AG04449 (cell line): ENCODE results near the gene ICAM4.

ENCODE experiments used
- CTCF ChIA-PET: fragments of 350-600 bp; formaldehyde crosslinking; extraction: SDS; loops from one replicate; lab custom pipeline; 2021; ENCODE audit warnings: antibody characterized with exemption; lab: Yijun Ruan, JAX
- POLR2A ChIA-PET: fragments of 400-600, 350-600 bp; formaldehyde crosslinking; extraction: SDS; loops from one replicate; lab custom pipeline; 2020; ENCODE audit warnings: antibody characterized with exemption, inconsistent platforms; lab: Yijun Ruan, JAX
- DNase-seq: peaks from one replicate; pipeline ENCODE4 v3.0.0-alpha.2; 2010; ENCODE audit warnings: low read depth, low spot score
- H3K4me3 ChIP-seq: 2 replicates; pipeline ENCODE4 v1.5.1; 2011; ENCODE audit warnings: low read depth, mild to moderate bottlenecking, control low read depth, low read length
- TF ChIP-seq, protein P1 (sequence below): IDR thresholded peaks from one replicate; pipeline ENCODE4 v1.5.1; 2011; ENCODE audit warnings: mild to moderate bottlenecking, moderate library complexity, low read length, control low read depth, inconsistent platforms; ENCODE audit not compliant: insufficient read depth; ENCODE audit errors: missing control alignments

Gene ICAM4

DNA sequence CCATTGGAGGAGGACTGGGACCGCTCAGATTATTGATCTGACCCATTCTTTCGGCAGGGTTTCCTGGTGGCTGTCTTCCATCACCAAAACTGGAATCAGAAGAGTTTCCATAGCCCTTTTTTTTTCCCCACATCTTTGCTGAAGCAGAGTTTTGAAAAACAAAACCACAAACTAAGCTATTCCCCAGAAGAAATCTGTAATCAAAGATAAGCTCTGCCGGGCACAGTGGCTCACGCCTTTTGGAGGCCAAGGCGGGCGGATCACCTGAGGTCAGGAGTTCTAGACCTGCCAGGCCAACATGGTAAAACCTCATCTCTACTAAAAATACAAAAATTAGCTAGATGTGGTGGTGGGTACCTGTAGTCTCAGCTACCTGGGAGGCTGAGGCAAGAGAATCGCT, 20.0 kb upstream of the ICAM4 start:
- H3K4me3 ChIP-seq = no peak overlapping the region
- ChIA-PET POLR2A (no interaction called here), CTCF (interaction anchor here (1.0 to 19.7 kb wide), 7 partner anchors 8 to 169 kb away, joined by 4 to 1180 read pairs (median 6); partner anchors contain the start of genes CDC37, RAVER1 and TYK2)
- no peak for DNase-seq
- TF ChIP-seq, protein P1, sequence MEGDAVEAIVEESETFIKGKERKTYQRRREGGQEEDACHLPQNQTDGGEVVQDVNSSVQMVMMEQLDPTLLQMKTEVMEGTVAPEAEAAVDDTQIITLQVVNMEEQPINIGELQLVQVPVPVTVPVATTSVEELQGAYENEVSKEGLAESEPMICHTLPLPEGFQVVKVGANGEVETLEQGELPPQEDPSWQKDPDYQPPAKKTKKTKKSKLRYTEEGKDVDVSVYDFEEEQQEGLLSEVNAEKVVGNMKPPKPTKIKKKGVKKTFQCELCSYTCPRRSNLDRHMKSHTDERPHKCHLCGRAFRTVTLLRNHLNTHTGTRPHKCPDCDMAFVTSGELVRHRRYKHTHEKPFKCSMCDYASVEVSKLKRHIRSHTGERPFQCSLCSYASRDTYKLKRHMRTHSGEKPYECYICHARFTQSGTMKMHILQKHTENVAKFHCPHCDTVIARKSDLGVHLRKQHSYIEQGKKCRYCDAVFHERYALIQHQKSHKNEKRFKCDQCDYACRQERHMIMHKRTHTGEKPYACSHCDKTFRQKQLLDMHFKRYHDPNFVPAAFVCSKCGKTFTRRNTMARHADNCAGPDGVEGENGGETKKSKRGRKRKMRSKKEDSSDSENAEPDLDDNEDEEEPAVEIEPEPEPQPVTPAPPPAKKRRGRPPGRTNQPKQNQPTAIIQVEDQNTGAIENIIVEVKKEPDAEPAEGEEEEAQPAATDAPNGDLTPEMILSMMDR = no peak

DNA sequence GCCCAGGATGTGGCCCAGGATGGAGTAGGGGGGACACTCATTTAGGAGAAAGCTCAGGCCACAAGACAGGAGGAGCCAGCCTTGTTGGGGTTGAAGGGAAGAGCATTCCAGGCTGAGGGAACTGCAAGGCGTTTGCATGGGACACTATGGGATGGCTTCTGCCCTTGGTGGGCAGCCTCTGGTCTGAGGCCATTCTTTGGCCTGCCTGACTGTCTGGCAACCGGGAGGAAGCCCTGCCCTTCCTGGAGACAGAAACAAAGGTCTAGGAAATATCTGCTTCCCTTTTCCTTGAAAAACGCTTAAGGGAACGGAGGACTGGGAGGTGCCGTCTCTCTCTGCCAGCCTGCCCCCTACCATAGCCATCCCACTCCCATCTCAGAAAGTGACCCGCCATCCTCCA, 18.7 kb upstream of the ICAM4 start:
- TF ChIP-seq, protein P1 = no peak
- POLR2A ChIA-PET = no interaction called here

DNA sequence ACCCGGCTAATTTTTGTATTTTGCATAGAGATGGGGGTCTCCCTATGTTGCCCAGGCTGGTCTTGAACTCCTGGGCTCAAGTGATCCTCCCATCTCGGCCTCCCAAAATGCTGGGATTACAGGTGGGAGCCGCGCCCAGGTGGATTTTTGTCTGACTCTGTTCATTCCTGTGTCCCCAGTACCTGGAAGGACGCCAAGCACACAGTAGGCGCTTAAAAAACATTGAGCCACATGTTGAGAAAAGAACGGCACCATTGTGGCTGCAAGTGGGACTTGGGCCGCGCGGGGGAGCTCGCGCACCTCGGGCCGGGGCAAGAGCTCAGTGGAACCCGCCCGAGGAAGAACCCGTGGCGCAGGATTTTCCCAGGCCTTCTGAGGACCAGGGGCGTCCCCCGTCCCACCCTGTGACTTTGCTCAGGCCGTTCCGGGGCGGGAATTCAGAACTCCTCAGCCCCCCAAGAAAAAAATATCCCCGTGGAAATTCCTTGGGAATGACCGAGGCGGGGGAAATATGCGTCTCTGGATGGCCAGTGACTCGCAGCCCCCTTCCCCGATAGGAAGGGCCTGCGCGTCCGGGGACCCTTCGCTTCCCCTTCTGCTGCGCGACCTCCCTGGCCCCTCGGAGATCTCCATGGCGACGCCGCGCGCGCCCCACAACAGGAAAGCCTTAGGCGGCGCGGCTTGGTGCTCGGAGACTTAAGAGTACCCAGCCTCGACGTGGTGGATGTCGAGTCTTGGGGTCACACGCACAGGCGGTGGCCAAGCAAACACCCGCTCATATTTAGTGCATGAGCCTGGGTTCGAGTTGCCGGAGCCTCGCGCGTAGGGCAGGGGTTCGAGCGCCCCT, 17.2 kb upstream of the ICAM4 start:
- no peak for DNase-seq
- ChIA-PET POLR2A (interaction anchor here (0.6 to 3.0 kb wide), 7 partner anchors 20 to 122 kb away, joined by 3 to 12 read pairs (median 6); partner anchors contain the start of genes ICAM5 and RAVER1), CTCF (interaction anchor here (0.6 to 19.7 kb wide), 27 partner anchors 9 to 171 kb away, joined by 3 to 1180 read pairs (median 5); partner anchors contain the start of genes CDC37, FDX2, ICAM5 and RAVER1)
- TF ChIP-seq, protein P1 = peak; percentile 97
- H3K4me3 ChIP-seq = peak overlapping the region; percentile 27

More for the DNA sequence above, 18.7 kb upstream of the ICAM4 start:
- CTCF ChIA-PET = interaction anchor here (0.9 to 19.7 kb wide), 10 partner anchors 10 to 336 kb away, joined by 3 to 1180 read pairs (median 6); partner anchors contain the start of genes CDC37, FDX2, RAVER1 and TYK2
- no peak overlapping the region for H3K4me3 ChIP-seq
- no peak for DNase-seq

DNA sequence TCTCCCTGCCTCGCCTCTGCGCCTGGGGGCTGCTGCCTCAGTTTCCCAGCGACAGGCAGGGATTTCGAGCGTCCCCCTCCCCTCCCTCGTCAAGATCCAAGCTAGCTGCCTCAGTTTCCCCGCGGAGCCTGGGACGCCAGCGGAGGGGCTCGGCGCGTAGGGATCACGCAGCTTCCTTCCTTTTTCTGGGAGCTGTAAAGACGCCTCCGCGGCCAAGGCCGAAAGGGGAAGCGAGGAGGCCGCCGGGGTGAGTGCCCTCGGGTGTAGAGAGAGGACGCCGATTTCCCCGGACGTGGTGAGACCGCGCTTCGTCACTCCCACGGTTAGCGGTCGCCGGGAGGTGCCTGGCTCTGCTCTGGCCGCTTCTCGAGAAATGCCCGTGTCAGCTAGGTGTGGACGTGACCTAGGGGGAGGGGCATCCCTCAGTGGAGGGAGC, 16.6 kb upstream of the ICAM4 start:
- peak overlapping the region; percentile 55 for H3K4me3 ChIP-seq
- ChIA-PET POLR2A (interaction anchor here (1.1 to 3.0 kb wide), 5 partner anchors 19 to 121 kb away, joined by 3 to 12 read pairs (median 6); partner anchors contain the start of gene RAVER1), CTCF (interaction anchor here (1.0 to 19.7 kb wide), 20 partner anchors 8 to 354 kb away, joined by 3 to 1180 read pairs (median 8); partner anchors contain the start of genes CDC37, FDX2, ICAM5 and RAVER1)
- DNase-seq = no peak
- TF ChIP-seq, protein P1 = no peak

DNA sequence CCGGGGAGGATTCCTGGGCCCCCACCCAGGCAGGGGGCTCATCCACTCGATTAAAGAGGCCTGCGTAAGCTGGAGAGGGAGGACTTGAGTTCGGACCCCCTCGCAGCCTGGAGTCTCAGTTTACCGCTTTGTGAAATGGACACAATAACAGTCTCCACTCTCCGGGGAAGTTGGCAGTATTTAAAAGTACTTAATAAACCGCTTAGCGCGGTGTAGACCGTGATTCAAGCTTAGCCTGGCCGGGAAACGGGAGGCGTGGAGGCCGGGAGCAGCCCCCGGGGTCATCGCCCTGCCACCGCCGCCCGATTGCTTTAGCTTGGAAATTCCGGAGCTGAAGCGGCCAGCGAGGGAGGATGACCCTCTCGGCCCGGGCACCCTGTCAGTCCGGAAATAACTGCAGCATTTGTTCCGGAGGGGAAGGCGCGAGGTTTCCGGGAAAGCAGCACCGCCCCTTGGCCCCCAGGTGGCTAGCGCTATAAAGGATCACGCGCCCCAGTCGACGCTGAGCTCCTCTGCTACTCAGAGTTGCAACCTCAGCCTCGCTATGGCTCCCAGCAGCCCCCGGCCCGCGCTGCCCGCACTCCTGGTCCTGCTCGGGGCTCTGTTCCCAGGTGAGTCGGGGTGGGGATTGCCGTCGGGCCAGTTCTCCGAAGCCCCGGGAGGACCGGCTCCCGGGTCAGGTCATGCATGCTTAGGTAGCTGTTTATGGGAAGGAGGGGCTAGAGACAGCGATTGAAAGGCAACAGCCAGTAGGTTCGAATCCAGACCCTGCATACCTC, 15.9 kb upstream of the ICAM4 start, which contains the start of gene ICAM1:
Gene ICAM1 (plus strand): TSS at position 505 of the 779 bp plus-strand sequence. CDS start 40 bp downstream, at position 545.
- TF ChIP-seq, protein P1 = no peak
- DNase-seq = no peak
- ChIA-PET POLR2A (interaction anchor here (1.0 to 3.0 kb wide), 6 partner anchors 18 to 117 kb away, joined by 3 to 12 read pairs (median 7); partner anchors contain the start of genes RAVER1 and TYK2), CTCF (interaction anchor here (0.6 to 19.7 kb wide), 26 partner anchors 8 to 355 kb away, joined by 3 to 1180 read pairs (median 5); partner anchors contain the start of genes CDC37, ICAM4, ICAM5 and RAVER1)
- H3K4me3 ChIP-seq = peak within 1 kb of the TSS; percentile 55
